LNCaP clone FGC (cell line): ENCODE results near the gene AP3S2.

ENCODE experiments used
- DNase-seq: peaks from one replicate; pipeline ENCODE4 v3.0.0-alpha.2; 2011; ENCODE audit warnings: low read depth
- H3K4me3 ChIP-seq: 2 replicates; pipeline ENCODE4 v1.5.1; 2011; ENCODE audit warnings: mild to moderate bottlenecking, low read depth, low read length, control low read depth
- TF ChIP-seq, protein P1 (sequence below): IDR thresholded peaks from 2 replicates; pipeline ENCODE4 v1.5.1; 2012; ENCODE audit warnings: mild to moderate bottlenecking; ENCODE audit not compliant: control insufficient read depth, insufficient read depth; ENCODE audit errors: extremely low read depth

Gene AP3S2

DNA sequence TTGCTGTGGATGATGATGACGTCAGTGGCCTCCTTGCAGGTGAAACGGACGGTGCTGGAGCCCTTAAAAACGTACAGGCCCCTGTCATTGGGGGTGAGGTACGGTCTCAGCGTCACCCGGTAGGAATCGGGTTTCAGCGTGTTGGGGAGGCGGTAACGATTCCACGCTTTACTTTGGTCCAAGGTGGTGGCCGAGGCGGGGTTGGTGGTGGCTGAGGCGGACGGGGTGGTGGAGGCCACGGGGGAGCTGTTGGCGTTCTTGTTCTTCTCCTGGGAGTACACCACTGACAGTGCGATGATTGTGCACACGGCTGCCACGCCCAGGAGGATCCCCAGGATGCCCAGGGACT, 87.6 kb downstream of the AP3S2 start:
- DNase-seq = no peak
- H3K4me3 ChIP-seq = no peak overlapping the region
- TF ChIP-seq, protein P1, sequence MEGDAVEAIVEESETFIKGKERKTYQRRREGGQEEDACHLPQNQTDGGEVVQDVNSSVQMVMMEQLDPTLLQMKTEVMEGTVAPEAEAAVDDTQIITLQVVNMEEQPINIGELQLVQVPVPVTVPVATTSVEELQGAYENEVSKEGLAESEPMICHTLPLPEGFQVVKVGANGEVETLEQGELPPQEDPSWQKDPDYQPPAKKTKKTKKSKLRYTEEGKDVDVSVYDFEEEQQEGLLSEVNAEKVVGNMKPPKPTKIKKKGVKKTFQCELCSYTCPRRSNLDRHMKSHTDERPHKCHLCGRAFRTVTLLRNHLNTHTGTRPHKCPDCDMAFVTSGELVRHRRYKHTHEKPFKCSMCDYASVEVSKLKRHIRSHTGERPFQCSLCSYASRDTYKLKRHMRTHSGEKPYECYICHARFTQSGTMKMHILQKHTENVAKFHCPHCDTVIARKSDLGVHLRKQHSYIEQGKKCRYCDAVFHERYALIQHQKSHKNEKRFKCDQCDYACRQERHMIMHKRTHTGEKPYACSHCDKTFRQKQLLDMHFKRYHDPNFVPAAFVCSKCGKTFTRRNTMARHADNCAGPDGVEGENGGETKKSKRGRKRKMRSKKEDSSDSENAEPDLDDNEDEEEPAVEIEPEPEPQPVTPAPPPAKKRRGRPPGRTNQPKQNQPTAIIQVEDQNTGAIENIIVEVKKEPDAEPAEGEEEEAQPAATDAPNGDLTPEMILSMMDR = no peak

- no peak overlapping the region for H3K4me3 ChIP-seq
- TF ChIP-seq, protein P1 = no peak
- no peak for DNase-seq
These were observed 88.3 kb downstream of the AP3S2 start for GRCh38 chr15:89805241-89806209.

DNA sequence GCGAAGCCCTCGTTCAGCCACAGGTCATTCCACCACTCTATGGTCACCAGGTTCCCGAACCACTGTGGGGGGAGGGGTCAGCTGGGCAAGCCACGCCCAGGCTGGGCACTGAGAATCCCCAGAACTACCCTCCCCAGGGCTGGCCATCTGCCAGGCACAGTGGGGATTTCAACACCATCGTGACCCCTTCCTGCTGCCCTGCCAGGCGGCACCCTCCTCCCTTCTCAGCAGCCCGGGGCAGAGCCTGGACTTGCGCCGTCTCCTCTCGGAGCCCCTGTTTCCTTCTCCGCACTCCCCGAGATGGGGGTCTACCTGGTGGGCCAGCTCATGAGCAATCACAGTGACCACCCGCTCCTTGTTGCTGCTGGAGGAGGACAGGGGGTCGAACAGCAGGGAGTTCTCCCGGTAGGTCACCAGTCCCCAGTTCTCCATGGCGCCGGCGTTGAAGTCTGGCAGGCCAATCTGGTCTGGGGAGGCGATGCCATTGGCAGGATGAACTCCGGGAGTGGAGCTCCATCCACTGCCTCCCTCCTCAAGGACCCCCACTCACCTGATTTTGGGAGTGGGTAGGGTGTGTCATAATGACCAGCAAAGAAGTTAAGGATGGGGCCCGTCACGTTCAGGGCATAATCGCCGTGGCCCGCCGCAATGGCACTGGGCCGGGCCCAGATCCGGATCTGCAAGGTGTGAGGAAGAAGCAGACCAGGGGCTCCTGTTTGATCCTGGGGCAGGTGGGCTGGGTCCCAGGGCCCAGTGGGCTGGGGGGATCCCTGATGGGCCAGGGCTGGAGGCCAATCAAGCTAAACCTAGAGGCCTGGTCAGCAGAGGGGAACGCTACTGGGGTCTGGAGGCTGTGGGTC, 89.6 kb downstream of the AP3S2 start:
- DNase-seq = no peak
- H3K4me3 ChIP-seq = no peak overlapping the region
- TF ChIP-seq, protein P1 = no peak

DNA sequence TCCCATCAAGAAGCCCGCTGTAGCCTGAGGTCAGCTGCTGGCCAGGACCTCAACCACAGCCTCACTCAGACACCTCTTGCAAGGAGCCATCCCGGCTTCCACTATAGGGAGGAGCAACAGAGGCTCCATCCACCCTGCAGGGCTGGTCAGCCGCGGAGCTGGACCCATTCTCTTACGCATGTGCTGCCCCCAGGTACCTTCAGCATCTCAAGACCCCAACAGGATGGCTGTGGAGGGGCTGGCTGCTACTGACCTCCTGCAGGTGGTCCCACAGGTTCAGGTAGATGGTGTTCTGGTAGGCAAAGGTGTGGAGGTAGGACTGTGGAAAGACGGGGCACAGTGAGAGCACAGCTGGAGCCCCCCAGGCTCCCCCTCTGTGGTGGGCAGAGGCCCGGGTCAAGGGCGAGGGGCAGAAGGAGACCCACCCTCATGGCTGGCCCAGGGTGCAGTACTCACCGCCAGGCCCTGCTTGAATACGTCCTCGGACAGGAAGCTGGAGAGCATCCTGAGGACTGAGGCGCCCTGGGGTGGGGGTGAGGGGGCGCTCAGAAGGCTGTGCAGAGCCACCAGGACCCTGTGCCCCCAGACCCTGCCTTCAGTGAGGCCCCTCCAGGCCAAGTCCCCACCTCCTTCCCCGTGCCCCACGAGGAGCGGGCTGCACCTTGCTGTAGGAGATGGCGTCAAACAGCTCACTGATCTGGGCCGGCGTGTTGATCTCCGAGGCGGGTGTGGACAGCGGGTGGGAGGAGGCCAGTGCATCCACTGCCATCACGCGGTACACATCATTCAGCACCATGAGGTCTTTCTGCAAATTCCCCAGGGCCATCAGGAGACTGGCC, 90.6 kb downstream of the AP3S2 start:
- no peak overlapping the region for H3K4me3 ChIP-seq
- no peak for DNase-seq
- TF ChIP-seq, protein P1 = no peak

DNA sequence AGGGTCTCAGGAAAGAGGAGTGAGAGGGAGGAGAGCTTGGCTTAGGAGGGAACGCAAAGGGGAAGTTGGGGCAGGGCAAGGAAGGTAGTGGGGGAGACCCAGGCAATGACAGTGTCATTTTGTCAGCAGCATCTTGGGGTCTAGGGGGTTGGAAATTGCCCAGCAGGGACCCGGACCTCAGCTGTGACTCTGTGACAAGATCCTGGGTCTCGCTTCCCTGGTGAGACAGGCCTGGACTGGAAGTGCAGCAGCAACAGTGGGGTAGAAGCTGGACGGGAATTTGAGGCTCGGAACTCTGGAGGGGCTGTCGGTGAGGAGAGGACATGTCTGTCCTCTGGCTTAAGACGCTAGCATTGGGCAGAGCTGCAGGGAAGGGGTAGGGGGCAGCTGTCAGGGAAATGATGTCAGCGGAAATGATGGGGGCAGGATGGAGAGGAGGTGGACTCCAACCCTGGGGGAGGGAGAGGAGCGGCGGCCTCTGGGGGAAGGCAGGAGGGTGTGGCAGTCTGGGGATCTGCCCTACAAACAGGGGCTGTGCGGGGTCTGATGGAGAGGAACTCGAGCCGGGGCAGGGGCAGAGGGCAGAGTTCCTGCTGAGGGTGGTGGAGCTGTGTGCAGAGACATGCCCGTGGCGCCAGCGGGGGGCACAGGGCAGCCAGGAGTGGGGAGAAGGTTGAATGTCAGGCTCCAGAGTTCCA, 91.4 kb downstream of the AP3S2 start:
- TF ChIP-seq, protein P1 = no peak
- no peak for DNase-seq
- no peak overlapping the region for H3K4me3 ChIP-seq
